GM12873 (cell line): ENCODE measurements around the gene COL26A1.

Experiments used
- CTCF ChIP-seq: IDR thresholded peaks from 2 replicates; pipeline ENCODE4 v1.5.1; 2012; ENCODE audit warnings: low read depth, mild to moderate bottlenecking, moderate library complexity, low read length, control low read depth; ENCODE audit not compliant: insufficient read depth; ENCODE audit errors: missing control alignments

Gene COL26A1

DNA sequence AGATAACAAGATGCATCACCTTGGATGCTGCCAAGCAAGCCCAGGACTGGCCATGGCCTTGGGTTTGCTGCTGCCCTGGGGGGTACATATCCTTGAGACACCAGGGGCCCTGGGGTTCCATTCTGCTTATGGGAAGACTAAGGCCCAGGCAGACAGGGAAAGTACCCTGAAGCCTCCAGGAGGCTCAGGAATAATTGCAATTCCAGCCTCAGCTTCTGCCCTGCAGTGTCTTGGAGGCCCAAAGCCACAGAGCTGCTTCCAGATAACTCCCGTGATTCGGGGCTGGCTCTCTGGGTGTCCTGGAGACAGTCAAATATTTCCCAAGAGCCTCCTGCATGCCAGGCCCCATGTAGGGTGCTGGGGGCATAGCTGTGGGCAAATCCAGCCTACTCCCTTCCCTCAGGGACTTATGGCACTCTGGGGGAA, 243.8 kb downstream of the COL26A1 start:
- no peak for TF ChIP-seq CTCF
